K562 (cell line): ENCODE measurements around the gene ATP5F1A. TPM values are rescaled to one million over a fixed set of nuclear protein-coding genes. Genes with fewer than 3 reads are reported as not detected.

Source experiments
- CXXC5 ChIP-seq: fragments of 250-450 bp; sonication (Bioruptor Pico); IDR thresholded peaks from 2 replicates; pipeline ENCODE4 v1.8.0; 2022; ENCODE audit warnings: inconsistent platforms, mild to moderate bottlenecking, moderate library complexity
- EHMT2 ChIP-seq: fragments of 450-650 bp; IDR thresholded peaks from 2 replicates; pipeline ENCODE4 v1.6.1; 2018; ENCODE audit warnings: antibody characterized with exemption
- HCFC1 ChIP-seq: IDR thresholded peaks from 2 replicates; pipeline ENCODE4 v1.6.1; 2012; ENCODE audit warnings: low read depth, low read length, improper control_type of control experiment
- MTA1 ChIP-seq: fragments of 450-650 bp; IDR thresholded peaks from 2 replicates; pipeline ENCODE4 v1.6.1; 2017; ENCODE audit warnings: borderline replicate concordance
- MTA3 ChIP-seq: fragments of 450-650 bp; formaldehyde crosslinking; IDR thresholded peaks from 2 replicates; pipeline ENCODE4 v1.6.1; 2017; ENCODE audit warnings: mild to moderate bottlenecking, borderline replicate concordance
- NFATC3 ChIP-seq: fragments of 450-650 bp; IDR thresholded peaks from 2 replicates; pipeline ENCODE4 v1.6.1; 2017; ENCODE audit warnings: mild to moderate bottlenecking
- NR3C1 ChIP-seq: sonication (generic); formaldehyde crosslinking; IDR thresholded peaks from 2 replicates; pipeline ENCODE4 v1.8.1; 2022; ENCODE audit warnings: missing genetic modification reagents
- PHF20 ChIP-seq: fragments of 450-650 bp; IDR thresholded peaks from 2 replicates; pipeline ENCODE4 v1.6.1; 2018; ENCODE audit not compliant: partially characterized antibody
- SREBF2 ChIP-seq: sonication (generic); formaldehyde crosslinking; IDR thresholded peaks from 2 replicates; pipeline ENCODE4 v1.4.0; 2020; ENCODE audit warnings: mild to moderate bottlenecking, missing genetic modification reagents
- SRF ChIP-seq, 2 experiments: fragments of 250-450, 450-650 bp in 1 of 2; sonication (Bioruptor Pico) in 1 of 2; sonication (generic) in 1 of 2; formaldehyde crosslinking; IDR thresholded peaks; 2 replicates each; pipeline versions ENCODE4 v1.5.0 to v1.5.1; 2020 to 2022; ENCODE audit warnings: mild to moderate bottlenecking in 1 of 2, missing genetic modification reagents in 1 of 2
- TAF9B ChIP-seq: fragments of 450-650 bp; IDR thresholded peaks from 2 replicates; pipeline ENCODE4 v1.6.1; 2018; ENCODE audit warnings: mild to moderate bottlenecking; ENCODE audit not compliant: partially characterized antibody
- U2AF2 ChIP-seq: fragments of 200-400 bp; formaldehyde crosslinking; optimal IDR thresholded peaks from 2 replicates; pipeline ENCODE3; 2017; ENCODE audit warnings: low read depth, mild to moderate bottlenecking, low read length
- ZNF253 ChIP-seq: fragments of 250-450 bp; sonication (Bioruptor Pico); conservative IDR thresholded peaks from 2 replicates; pipeline ENCODE4 v1.6.1; 2021; ENCODE audit warnings: mild to moderate bottlenecking
- polyA plus RNA-seq, 8 experiments: library from polyadenylated mRNA; depleted of rRNA in 4 of 8; stranded (reverse) in 5 of 8; unstranded in 3 of 8; fragments of >200 nt; fragmentation: Nextera tagmentation in 2 of 8; fragmentation: Illumina TruSeq in 1 of 8; extraction: Ambion mirVana in 2 of 8; extraction: Trizol in 1 of 8; gene quantifications; 2 replicates each; pipeline versions ENCODE4 v1.2.1 to v1.2.3, GENCODE V29; 2011 to 2014; ENCODE audit warnings: inconsistent platforms in 1 of 8, missing spikeins in 1 of 8
- total RNA-seq, 7 experiments: library from RNA; depleted of rRNA in 6 of 7; stranded (reverse); fragments of >200 nt in 6 of 7; fragmentation: Illumina TruSeq in 2 of 7; extraction: Trizol in 2 of 7; gene quantifications; 2 replicates each; pipeline versions ENCODE4 v1.2.1 to v1.2.3, GENCODE V29; 2011 to 2021; ENCODE audit warnings: low replicate concordance in 1 of 7
- TF ChIP-seq, protein P1 (sequence below): fragments of 250-450 bp; sonication (Bioruptor Pico); IDR thresholded peaks from 2 replicates; pipeline ENCODE4 v1.8.0; 2021; ENCODE audit warnings: moderate library complexity, mild to moderate bottlenecking, inconsistent platforms
- TF ChIP-seq, protein P2 (sequence below): fragments of 250-450 bp; sonication (Bioruptor Pico); IDR thresholded peaks from 2 replicates; pipeline ENCODE4 v1.4.0; 2020; ENCODE audit warnings: mild to moderate bottlenecking, moderate library complexity, borderline replicate concordance

The ATP5F1A gene
- total and polyA plus RNA-seq, 9 of the 15 experiments (the other 6 are each of a cell fraction or from before 2014, with no cell fraction given) = 377 to 762 (median 490) TPM

DNA sequence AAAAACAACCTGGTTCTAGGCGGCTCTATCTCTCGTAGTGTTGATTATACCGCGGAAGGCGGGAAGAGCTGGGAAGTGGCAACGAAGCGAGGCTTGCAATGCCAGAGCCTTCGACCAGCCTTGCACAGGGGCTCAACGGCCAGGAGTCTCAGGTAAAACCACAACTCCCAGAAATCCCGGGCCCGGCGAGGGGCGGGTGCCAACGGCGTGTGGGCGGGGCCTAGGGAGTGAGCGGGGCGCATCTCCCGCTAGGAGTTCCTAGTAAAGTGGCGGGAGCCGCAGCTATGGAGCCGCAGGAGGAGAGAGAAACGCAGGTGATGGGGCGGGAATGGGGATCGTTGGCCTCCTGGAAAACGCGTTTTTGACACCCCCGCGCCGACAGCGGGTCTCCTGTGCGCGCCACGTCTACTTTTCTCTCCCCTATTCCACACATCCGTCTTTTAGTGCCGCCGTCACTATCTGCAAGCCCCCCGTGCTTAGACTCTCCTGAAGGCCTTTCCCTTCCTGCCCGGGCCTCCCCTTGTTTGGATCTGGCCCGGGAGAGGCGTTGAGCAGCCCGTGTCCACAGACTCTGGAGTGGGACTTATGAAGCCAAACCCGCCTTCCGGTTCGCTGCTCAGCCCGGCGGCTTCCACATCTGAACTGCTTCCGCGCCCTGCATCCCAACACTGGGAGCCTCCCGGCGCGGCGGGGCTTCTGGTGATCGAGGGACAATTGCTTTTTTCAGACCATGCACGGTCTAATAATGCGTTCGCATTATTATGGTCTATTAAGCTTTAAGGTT is 6.2 kb upstream of the ATP5F1A start, which contains the start of gene HAUS1 (continued):
- TF ChIP-seq, protein P1, sequence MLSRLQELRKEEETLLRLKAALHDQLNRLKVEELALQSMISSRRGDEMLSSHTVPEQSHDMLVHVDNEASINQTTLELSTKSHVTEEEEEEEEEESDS = no peak
- TF ChIP-seq MTA3 (peak; percentile 35; the same call in 1 of the 2 replicates), U2AF2 (no peak), PHF20 (peak; percentile 58), ZNF253 (no peak), CXXC5 (CRISPR knock-in tag) (peak; percentile 35; the same call in 1 of the 2 replicates), SREBF2 (CRISPR knock-in tag) (no peak), SRF (CRISPR knock-in tag; IDR thresholded peaks at IDR 0.05) (0 out of 4 replicates have a peak, but pooled peaks of 1 of the 2 experiments have one; percentile 20), TAF9B (peak; percentile 48), NFATC3 (no peak), EHMT2 (no peak), MTA1 (no peak), HCFC1 (peak; percentile 85), NR3C1 (CRISPR knock-in tag) (no peak)
- TF ChIP-seq, protein P2, sequence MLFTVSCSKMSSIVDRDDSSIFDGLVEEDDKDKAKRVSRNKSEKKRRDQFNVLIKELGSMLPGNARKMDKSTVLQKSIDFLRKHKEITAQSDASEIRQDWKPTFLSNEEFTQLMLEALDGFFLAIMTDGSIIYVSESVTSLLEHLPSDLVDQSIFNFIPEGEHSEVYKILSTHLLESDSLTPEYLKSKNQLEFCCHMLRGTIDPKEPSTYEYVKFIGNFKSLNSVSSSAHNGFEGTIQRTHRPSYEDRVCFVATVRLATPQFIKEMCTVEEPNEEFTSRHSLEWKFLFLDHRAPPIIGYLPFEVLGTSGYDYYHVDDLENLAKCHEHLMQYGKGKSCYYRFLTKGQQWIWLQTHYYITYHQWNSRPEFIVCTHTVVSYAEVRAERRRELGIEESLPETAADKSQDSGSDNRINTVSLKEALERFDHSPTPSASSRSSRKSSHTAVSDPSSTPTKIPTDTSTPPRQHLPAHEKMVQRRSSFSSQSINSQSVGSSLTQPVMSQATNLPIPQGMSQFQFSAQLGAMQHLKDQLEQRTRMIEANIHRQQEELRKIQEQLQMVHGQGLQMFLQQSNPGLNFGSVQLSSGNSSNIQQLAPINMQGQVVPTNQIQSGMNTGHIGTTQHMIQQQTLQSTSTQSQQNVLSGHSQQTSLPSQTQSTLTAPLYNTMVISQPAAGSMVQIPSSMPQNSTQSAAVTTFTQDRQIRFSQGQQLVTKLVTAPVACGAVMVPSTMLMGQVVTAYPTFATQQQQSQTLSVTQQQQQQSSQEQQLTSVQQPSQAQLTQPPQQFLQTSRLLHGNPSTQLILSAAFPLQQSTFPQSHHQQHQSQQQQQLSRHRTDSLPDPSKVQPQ (CRISPR knock-in tag) = no peak
